GM12892 (cell line): ENCODE results near the gene SOX30.

Experiments
- DNase-seq: peaks from one replicate; pipeline ENCODE4 v3.0.0; 2011; ENCODE audit not compliant: insufficient read length
- FAIRE-seq: peaks from 2 replicates; lab custom pipeline; 2011; peaks lifted over from hg19 to GRCh38; lab: Jason Lieb, UNC
- POLR2A ChIP-seq: IDR thresholded peaks from 2 replicates; pipeline ENCODE4 v1.6.1; 2011; ENCODE audit warnings: low read depth, low read length, control low read depth
- POLR2AphosphoS5 ChIP-seq: IDR thresholded peaks from 2 replicates; pipeline ENCODE4 v1.6.1; 2011; ENCODE audit warnings: low read depth, low read length, control low read depth
- TAF1 ChIP-seq: IDR thresholded peaks from 2 replicates; pipeline ENCODE4 v1.6.1; 2011; ENCODE audit warnings: low read depth, mild to moderate bottlenecking, control low read depth, low read length, borderline replicate concordance

The SOX30 gene

DNA sequence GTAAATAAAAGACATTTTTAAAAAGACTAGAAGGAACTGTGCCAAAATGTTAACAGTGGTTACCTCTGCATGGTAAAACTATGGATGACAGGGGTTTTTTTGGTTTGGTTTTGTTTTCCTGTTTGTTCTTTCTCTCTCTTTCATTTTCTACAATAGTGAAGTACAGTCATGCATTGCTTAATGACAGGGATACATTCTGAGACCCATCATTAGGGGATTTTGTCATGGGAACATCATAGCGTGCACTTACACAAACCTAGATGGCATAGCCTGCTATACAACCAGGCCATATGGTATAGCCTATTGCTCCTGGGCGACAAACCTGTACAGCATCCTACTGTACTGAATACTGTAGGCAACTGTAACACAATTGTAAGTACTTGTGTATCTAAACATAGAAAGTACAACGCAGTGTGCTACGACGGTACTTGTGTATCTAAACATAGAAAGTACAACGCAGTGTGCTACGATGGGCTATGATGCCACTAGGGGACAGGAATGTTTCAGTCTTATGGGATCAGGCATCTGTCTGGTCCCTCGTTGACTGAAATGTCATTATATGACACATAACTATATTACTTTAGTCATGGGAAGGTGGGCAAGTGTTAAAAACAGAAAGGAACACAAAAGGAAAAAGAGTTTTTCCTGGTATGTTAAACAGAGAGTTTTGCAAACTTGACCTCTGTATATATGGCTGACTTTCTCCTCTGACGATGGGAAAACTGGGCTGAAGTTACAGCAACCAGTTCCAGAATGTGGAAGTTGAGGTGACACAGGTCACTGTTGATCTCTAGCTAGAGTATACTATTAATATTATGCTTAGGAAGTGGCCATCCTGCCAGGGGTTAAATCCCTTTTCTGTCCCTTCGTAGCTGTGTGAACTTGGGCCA, 69.3 kb downstream of the SOX30 start:
- no peak for DNase-seq
- TF ChIP-seq POLR2AphosphoS5, result no peak
- no peak for TF ChIP-seq POLR2A
- TF ChIP-seq TAF1, result no peak
- FAIRE-seq, result peak; percentile 69

- TF ChIP-seq POLR2A (no peak), POLR2AphosphoS5 (no peak), TAF1 (no peak)
- DNase-seq, result no peak
- FAIRE-seq, result peak; percentile 36
These were observed 70.3 kb downstream of the SOX30 start for GRCh38 chr5:157581901-157582300.

DNA sequence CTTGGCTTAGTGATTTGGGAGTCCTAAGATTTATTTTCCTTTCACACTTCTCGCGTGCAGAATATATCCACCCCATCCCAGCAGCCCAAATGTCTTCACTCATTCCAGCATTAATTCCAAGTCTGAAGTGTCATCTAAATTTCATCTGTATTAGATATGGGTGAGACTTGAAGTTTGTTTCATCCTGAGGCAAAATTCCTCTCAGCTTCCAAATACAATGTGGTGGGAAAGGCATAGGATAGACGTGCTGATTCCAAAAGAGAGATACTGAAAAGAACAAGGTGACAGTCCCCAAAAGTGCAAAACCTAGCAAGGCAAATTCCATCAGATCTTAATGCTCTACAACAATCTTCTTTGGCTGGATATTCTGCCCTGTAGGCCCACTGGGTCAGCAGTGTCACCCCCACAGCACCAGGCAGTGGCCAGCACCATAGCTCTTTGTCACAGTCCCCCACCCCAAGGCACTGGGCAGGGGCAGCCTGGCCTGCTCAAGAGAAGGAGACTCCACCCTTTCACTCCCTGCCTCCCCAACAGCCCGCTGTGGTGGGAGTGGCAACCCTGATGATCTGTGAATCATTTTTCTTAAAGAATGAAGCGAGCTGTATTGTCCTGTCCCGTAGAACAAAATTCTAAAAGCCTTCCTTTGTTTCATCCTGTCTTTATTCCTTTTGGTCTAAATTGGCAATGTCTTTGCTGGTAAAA, 74.0 kb downstream of the SOX30 start:
- TF ChIP-seq POLR2A (no peak), TAF1 (no peak), POLR2AphosphoS5 (no peak)
- FAIRE-seq, result no peak

DNA sequence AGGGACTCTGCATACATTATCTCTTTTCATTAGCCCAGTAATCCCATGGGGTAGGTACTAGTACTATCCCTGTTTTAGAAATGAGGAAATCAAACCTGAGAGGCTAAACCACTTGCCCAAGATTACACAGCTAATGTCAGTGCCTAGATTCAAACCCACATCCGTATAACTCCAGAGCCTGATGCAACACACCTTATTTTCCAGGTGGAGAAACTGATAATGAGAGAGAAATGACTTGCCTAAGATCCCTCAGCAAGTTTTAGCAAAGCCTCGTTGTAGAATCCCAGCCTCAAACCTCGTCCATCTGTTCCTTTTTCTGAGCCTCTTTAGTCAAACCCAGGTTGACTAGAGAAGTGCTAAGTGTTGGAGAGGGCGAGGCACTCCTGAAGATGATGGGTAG, 75.6 kb downstream of the SOX30 start:
- DNase-seq (no peak), FAIRE-seq (no peak)
- TF ChIP-seq TAF1 (no peak), POLR2A (no peak), POLR2AphosphoS5 (no peak)

More for the DNA sequence above, 74.0 kb downstream of the SOX30 start:
- no peak for DNase-seq
